ENCODE measurements around the gene DOCK7.

DOCK7 gene

GRCh38 chr1:62597281-62597680 lies 90.9 kb downstream of the DOCK7 start, which contains the start of gene ANGPTL3:
ANGPTL3 (plus strand) TSS chr1:62597520; CDS start chr1:62597567, 47 bp downstream.
- H3K9me3 ChIP-seq (replicated peaks in 1 of 11): no peaks in the 10 kb centered on the region
- no peaks in the 10 kb centered on the region for H3K27me3 ChIP-seq
- H4K20me1 ChIP-seq: peaks cover 0 to 4% (median 0%) of the 10 kb centered on the region in 11 experiments; a peak in 1 of 22 replicates
- H3K9ac ChIP-seq: no peak within 1 kb of the TSS
- H3K4me2 ChIP-seq: no peak within 1 kb of the TSS
- no peaks in the 10 kb centered on the region for H3K4me1 ChIP-seq
- H3K27ac ChIP-seq: no peak within 1 kb of the TSS
- H3K36me3 ChIP-seq: peaks cover 0 to 32% (median 0%) of the 10 kb centered on the region in 11 experiments; a peak in 4 of 22 replicates
- no peak within 1 kb of the TSS for H3K4me3 ChIP-seq
- TF ChIP-seq Cebpa-rat (IDR thresholded peaks at IDR 0.05): no peak

DNA sequence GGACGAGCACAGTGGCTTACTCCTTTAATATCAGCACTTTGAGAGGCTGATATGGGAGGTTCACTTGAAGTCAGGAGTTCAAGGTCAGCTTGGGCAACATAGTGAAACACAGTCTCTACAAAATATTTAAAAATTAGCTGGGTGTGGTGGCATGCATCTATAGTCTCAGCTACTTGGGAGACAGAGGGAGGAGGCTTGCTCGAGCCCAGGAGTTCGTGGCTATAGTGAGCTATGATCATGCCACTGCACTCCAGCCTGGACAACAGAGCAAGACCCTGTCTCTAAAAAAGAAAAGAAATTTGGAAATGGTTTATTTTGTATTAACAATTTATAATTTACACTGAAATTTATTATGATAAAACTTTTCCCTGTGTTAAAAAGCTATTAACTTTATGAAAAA lies 92.5 kb downstream of the DOCK7 start:
- Histone ChIP-seq H3K27ac (no peak overlapping the region), H3K4me2 (no peak overlapping the region), H3K27me3 (no peaks in the 10 kb centered on the region), H3K9ac (no peak overlapping the region), H4K20me1 (peaks cover 0 to 3% (median 0%) of the 10 kb centered on the region in 11 experiments; a peak in 1 of 22 replicates), H3K4me1 (no peaks in the 10 kb centered on the region), H3K36me3 (peaks cover 0 to 42% (median 8%) of the 10 kb centered on the region in 11 experiments; a peak in 10 of 22 replicates), H3K4me3 (no peak overlapping the region), H3K9me3 (replicated peaks in 1 of 11) (no peaks in the 10 kb centered on the region)
- no peak for TF ChIP-seq Cebpa-rat (IDR thresholded peaks at IDR 0.05)

GRCh38 chr1:62593825-62594394 lies 94.3 kb downstream of the DOCK7 start:
- Histone ChIP-seq H3K9ac (no peak overlapping the region), H3K27ac (no peak overlapping the region), H3K36me3 (peaks cover 0 to 50% (median 10%) of the 10 kb centered on the region in 11 experiments; a peak in 12 of 22 replicates), H3K4me2 (no peak overlapping the region), H3K4me3 (no peak overlapping the region), H3K9me3 (replicated peaks in 1 of 11) (no peaks in the 10 kb centered on the region), H3K4me1 (no peaks in the 10 kb centered on the region), H4K20me1 (no peaks in the 10 kb centered on the region), H3K27me3 (no peaks in the 10 kb centered on the region)
- TF ChIP-seq Cebpa-rat (IDR thresholded peaks at IDR 0.05): no peak

GRCh38 chr1:62590970-62591368 lies 97.2 kb downstream of the DOCK7 start:
- no peak overlapping the region for H3K4me2 ChIP-seq
- no peak overlapping the region for H3K4me3 ChIP-seq
- no peaks in the 10 kb centered on the region for H4K20me1 ChIP-seq
- peaks cover 0 to 59% (median 17%) of the 10 kb centered on the region in 11 experiments; a peak in 16 of 22 replicates for H3K36me3 ChIP-seq
- TF ChIP-seq Cebpa-rat (IDR thresholded peaks at IDR 0.05): no peak
- H3K27ac ChIP-seq: no peak overlapping the region
- no peaks in the 10 kb centered on the region for H3K9me3 ChIP-seq (replicated peaks in 1 of 11)
- H3K27me3 ChIP-seq: no peaks in the 10 kb centered on the region
- no peak overlapping the region for H3K9ac ChIP-seq
- no peaks in the 10 kb centered on the region for H3K4me1 ChIP-seq

DNA sequence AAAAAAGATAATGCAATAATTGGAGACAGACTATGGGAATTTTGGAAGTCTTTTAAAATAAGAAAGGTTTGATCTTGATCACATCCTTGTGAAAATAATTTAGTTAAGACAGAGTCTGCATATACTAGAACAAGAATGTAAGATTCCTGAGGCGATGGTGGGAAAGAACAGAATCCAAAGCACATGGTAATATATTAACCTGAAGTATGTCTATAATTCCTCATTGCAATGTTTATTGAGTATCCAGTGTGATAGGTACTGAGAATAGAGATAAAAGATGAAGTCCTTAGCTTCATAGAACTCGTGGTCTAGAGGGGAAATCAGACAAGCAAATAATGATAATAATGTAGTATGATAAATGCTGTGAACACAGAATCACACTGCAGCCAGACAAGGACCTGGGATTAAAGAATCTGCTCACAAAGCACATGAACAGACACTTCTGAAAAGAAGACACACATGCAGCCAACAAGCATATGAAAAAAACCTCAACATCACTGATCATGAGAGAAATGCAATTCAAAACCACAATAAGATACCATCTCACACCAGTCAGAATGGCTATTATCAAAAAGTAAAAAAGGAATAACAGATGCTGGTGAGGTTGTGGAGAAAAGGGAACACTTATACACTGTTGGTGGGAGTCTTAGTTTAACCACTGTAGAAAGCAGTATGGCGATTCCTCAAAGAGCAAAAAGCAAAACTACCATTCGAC lies 97.8 kb downstream of the DOCK7 start:
- H3K4me1 ChIP-seq: no peaks in the 10 kb centered on the region
- no peak overlapping the region for H3K9ac ChIP-seq
- no peaks in the 10 kb centered on the region for H4K20me1 ChIP-seq
- no peak overlapping the region for H3K4me2 ChIP-seq
- no peak overlapping the region for H3K27ac ChIP-seq
- no peak for TF ChIP-seq Cebpa-rat (IDR thresholded peaks at IDR 0.05)
- H3K36me3 ChIP-seq: peaks cover 0 to 60% (median 21%) of the 10 kb centered on the region in 11 experiments; a peak in 17 of 22 replicates
- H3K9me3 ChIP-seq (replicated peaks in 1 of 11): no peaks in the 10 kb centered on the region
- H3K27me3 ChIP-seq: no peaks in the 10 kb centered on the region
- no peak overlapping the region for H3K4me3 ChIP-seq

GRCh38 chr1:62589321-62589720 lies 98.9 kb downstream of the DOCK7 start:
- Histone ChIP-seq H3K27me3 (no peaks in the 10 kb centered on the region), H3K4me2 (no peak overlapping the region), H3K27ac (no peak overlapping the region), H3K4me1 (no peaks in the 10 kb centered on the region), H3K4me3 (no peak overlapping the region), H3K9ac (no peak overlapping the region), H4K20me1 (no peaks in the 10 kb centered on the region), H3K9me3 (replicated peaks in 1 of 11) (no peaks in the 10 kb centered on the region), H3K36me3 (peaks cover 0 to 69% (median 24%) of the 10 kb centered on the region in 11 experiments; a peak in 18 of 22 replicates)
- no peak for TF ChIP-seq Cebpa-rat (IDR thresholded peaks at IDR 0.05)

GRCh38 chr1:62588000-62588399 lies 100.2 kb downstream of the DOCK7 start:
- H4K20me1 ChIP-seq: no peaks in the 10 kb centered on the region
- no peaks in the 10 kb centered on the region for H3K27me3 ChIP-seq
- peaks cover 0 to 68% (median 23%) of the 10 kb centered on the region in 11 experiments; a peak in 18 of 22 replicates for H3K36me3 ChIP-seq
- no peak overlapping the region for H3K4me3 ChIP-seq
- H3K4me2 ChIP-seq: no peak overlapping the region
- no peak overlapping the region for H3K27ac ChIP-seq
- no peak overlapping the region for H3K9ac ChIP-seq
- no peak for TF ChIP-seq Cebpa-rat (IDR thresholded peaks at IDR 0.05)
- H3K9me3 ChIP-seq (replicated peaks in 1 of 11): no peaks in the 10 kb centered on the region
- H3K4me1 ChIP-seq: no peaks in the 10 kb centered on the region

DNA sequence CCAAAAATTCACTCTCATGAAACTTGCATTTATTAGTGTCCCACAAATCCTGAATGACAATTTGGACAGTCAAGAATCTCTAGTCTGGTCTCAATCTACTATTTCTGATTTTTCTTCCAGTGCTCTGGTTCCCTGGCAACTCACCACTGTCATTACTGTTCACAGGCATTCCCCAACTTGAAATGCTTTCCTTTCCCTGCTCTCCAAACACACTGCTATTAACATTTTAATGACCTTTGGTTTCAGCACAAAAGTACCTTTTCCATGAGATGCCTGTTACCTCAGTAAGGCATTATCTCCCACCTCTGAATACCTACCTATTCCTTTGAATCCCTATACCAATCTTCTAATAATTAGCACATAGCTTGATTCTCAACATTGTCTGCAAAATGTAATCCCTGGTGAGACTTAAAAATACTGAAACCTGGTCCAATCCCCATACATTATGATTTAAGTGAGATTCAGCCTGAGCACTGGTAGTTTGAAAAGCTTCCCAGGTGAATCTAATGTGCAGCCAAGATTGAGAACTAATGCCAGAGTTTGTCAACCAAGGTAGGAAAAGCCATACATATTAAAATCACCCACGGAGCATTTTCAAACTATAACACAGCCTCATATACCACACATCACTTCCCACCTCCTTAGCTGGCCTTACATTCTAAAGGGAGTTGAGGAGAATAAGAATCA lies 102.6 kb downstream of the DOCK7 start:
- Histone ChIP-seq H3K4me2 (no peak overlapping the region), H3K4me3 (no peak overlapping the region), H3K4me1 (no peaks in the 10 kb centered on the region), H3K27me3 (no peaks in the 10 kb centered on the region), H4K20me1 (no peaks in the 10 kb centered on the region), H3K36me3 (peaks cover 0 to 77% (median 22%) of the 10 kb centered on the region in 11 experiments; a peak in 17 of 22 replicates), H3K9me3 (replicated peaks in 1 of 11) (no peaks in the 10 kb centered on the region), H3K27ac (no peak overlapping the region), H3K9ac (no peak overlapping the region)
- TF ChIP-seq Cebpa-rat (IDR thresholded peaks at IDR 0.05): no peak

GRCh38 chr1:62573675-62574074 lies 114.5 kb downstream of the DOCK7 start:
- TF ChIP-seq Cebpa-rat (IDR thresholded peaks at IDR 0.05): no peak
- Histone ChIP-seq H3K27ac (no peak overlapping the region), H3K4me3 (no peak overlapping the region), H3K36me3 (peaks cover 30 to 93% (median 55%) of the 10 kb centered on the region in 11 experiments), H3K27me3 (no peaks in the 10 kb centered on the region), H3K9me3 (replicated peaks in 1 of 11) (peaks cover 11 to 39% (median 16%) of the 10 kb centered on the region in 11 experiments; a peak in 20 of 22 replicates), H3K9ac (no peak overlapping the region), H4K20me1 (no peaks in the 10 kb centered on the region), H3K4me1 (no peaks in the 10 kb centered on the region), H3K4me2 (no peak overlapping the region)
